Measurements from ENCODE around the gene ZRANB2. TPM values are rescaled to one million over a fixed set of nuclear protein-coding genes. Genes with fewer than 3 reads are reported as not detected.

Gene ZRANB2
- total and polyA plus RNA-seq, 2 experiments from 2014 or later = 63.3 to 69.8 TPM

- no peaks in the 10 kb centered on the region for H3K4me1 ChIP-seq (ENCODE audit: insufficient read depth)
- no peaks in the 10 kb centered on the region for H4K20me1 ChIP-seq (ENCODE audit: insufficient read depth, poor library complexity, severe bottlenecking)
- WGBS (ENCODE audit: low lambda C conversion rate, missing lambda C conversion rate) = 79% methylated on average over 2 of the region's 2 CpGs
- no peaks in the 10 kb centered on the region for H3K9me3 ChIP-seq (ENCODE audit: low read depth)
- no peaks in the 10 kb centered on the region for H3K27me3 ChIP-seq
- no peak for TF ChIP-seq CTCF (IDR thresholded peaks at IDR 0.05; ENCODE audit: poor library complexity)
- TF ChIP-seq EZH2 (IDR thresholded peaks at IDR 0.05; ENCODE audit: borderline replicate concordance) = no peak
- TF ChIP-seq EZH2phosphoT487 (IDR thresholded peaks at IDR 0.05; ENCODE audit: low read depth, severe bottlenecking, unreplicated experiment) = no peak
- no peaks in the 10 kb centered on the region for H3K9me2 ChIP-seq (replicated peaks; ENCODE audit: insufficient read depth)
- no peak overlapping the region for H2AFZ ChIP-seq
- H3K79me2 ChIP-seq = no peaks in the 10 kb centered on the region
- no peak for DNase-seq (ENCODE audit: low spot score)
- H3K4me2 ChIP-seq = no peak overlapping the region
- H3K36me3 ChIP-seq (replicated peaks; ENCODE audit: insufficient read depth, low read depth) = no peaks in the 10 kb centered on the region
- H3K4me3 ChIP-seq = no peak overlapping the region
- no peak overlapping the region for H3K27ac ChIP-seq
Observed at GRCh38 chr1:71116729-71117128, 35.9 kb upstream of the ZRANB2 start.

- no peaks in the 10 kb centered on the region for H3K4me1 ChIP-seq (ENCODE audit: insufficient read depth)
- H3K27ac ChIP-seq = no peak overlapping the region
- no peaks in the 10 kb centered on the region for H3K9me3 ChIP-seq (ENCODE audit: low read depth)
- no peaks in the 10 kb centered on the region for H3K79me2 ChIP-seq
- H2AFZ ChIP-seq = no peak overlapping the region
- no peaks in the 10 kb centered on the region for H3K36me3 ChIP-seq (replicated peaks; ENCODE audit: insufficient read depth, low read depth)
- no peaks in the 10 kb centered on the region for H3K27me3 ChIP-seq
- no peaks in the 10 kb centered on the region for H3K9me2 ChIP-seq (replicated peaks; ENCODE audit: insufficient read depth)
- 89% methylated on average over 8 of the region's 8 CpGs for WGBS (ENCODE audit: low lambda C conversion rate, missing lambda C conversion rate)
- no peak for DNase-seq (ENCODE audit: low spot score)
- no peaks in the 10 kb centered on the region for H4K20me1 ChIP-seq (ENCODE audit: insufficient read depth, poor library complexity, severe bottlenecking)
- no peak overlapping the region for H3K4me2 ChIP-seq
- TF ChIP-seq CTCF (IDR thresholded peaks at IDR 0.05; ENCODE audit: poor library complexity) (no peak), EZH2phosphoT487 (IDR thresholded peaks at IDR 0.05; ENCODE audit: low read depth, severe bottlenecking, unreplicated experiment) (no peak), EZH2 (IDR thresholded peaks at IDR 0.05; ENCODE audit: borderline replicate concordance) (no peak)
- H3K4me3 ChIP-seq = no peak overlapping the region
Observed at GRCh38 chr1:71106658-71107322, 26.0 kb upstream of the ZRANB2 start.

- H3K4me2 ChIP-seq = no peak overlapping the region
- no peak overlapping the region for H3K27ac ChIP-seq
- no peak overlapping the region for H3K4me3 ChIP-seq
- H3K9me3 ChIP-seq (ENCODE audit: low read depth) = no peaks in the 10 kb centered on the region
- H2AFZ ChIP-seq = no peak overlapping the region
- TF ChIP-seq CTCF (IDR thresholded peaks at IDR 0.05; ENCODE audit: poor library complexity) (no peak), EZH2phosphoT487 (IDR thresholded peaks at IDR 0.05; ENCODE audit: low read depth, severe bottlenecking, unreplicated experiment) (no peak)
- H3K79me2 ChIP-seq = no peaks in the 10 kb centered on the region
- DNase-seq (ENCODE audit: low spot score) = no peak
- WGBS (ENCODE audit: low lambda C conversion rate, missing lambda C conversion rate) = 66% methylated on average over 4 of the region's 4 CpGs
- H3K36me3 ChIP-seq (replicated peaks; ENCODE audit: insufficient read depth, low read depth) = no peaks in the 10 kb centered on the region
- no peaks in the 10 kb centered on the region for H3K9me2 ChIP-seq (replicated peaks; ENCODE audit: insufficient read depth)
- H3K4me1 ChIP-seq (ENCODE audit: insufficient read depth) = no peaks in the 10 kb centered on the region
- H4K20me1 ChIP-seq (ENCODE audit: insufficient read depth, poor library complexity, severe bottlenecking) = no peaks in the 10 kb centered on the region
- no peaks in the 10 kb centered on the region for H3K27me3 ChIP-seq
Observed at GRCh38 chr1:71104417-71104816, 23.6 kb upstream of the ZRANB2 start.

Data from hepatocyte (in vitro differentiated cells).